NT2/D1 (cell line): ENCODE measurements around the gene VPS41.

ENCODE experiments used
- DNase-seq: peaks from one replicate; pipeline ENCODE4 v3.0.0-alpha.2; 2011; ENCODE audit warnings: low read depth, low spot score
- H3K27me3 ChIP-seq: 2 replicates; pipeline ENCODE4 v1.6.0; 2011; ENCODE audit warnings: mild to moderate bottlenecking; ENCODE audit not compliant: insufficient read length, insufficient read depth
- H3K36me3 ChIP-seq: 2 replicates; pipeline ENCODE4 v1.6.1; 2011; ENCODE audit warnings: mild to moderate bottlenecking, low read length, mixed read lengths; ENCODE audit not compliant: insufficient read depth, insufficient read length
- H3K4me1 ChIP-seq: 2 replicates; pipeline ENCODE4 v1.5.1; 2011; ENCODE audit not compliant: insufficient read depth, insufficient read length
- H3K4me3 ChIP-seq: 2 replicates; pipeline ENCODE4 v1.5.1; 2011; ENCODE audit warnings: low read depth; ENCODE audit not compliant: insufficient read length
- H3K9ac ChIP-seq: 2 replicates; pipeline ENCODE4 v1.6.0; 2011; ENCODE audit warnings: low read depth; ENCODE audit not compliant: insufficient read length
- H3K9me3 ChIP-seq: 2 replicates; pipeline ENCODE4 v1.5.1; 2011; ENCODE audit warnings: mild to moderate bottlenecking, low read length; ENCODE audit not compliant: insufficient read depth
- SUZ12 ChIP-seq: IDR thresholded peaks from 2 replicates; pipeline ENCODE4 v1.6.1; 2011; ENCODE audit not compliant: insufficient read length, insufficient read depth; ENCODE audit errors: extremely low read depth
- YY1 ChIP-seq: IDR thresholded peaks from 2 replicates; pipeline ENCODE4 v1.6.1; 2011; ENCODE audit not compliant: insufficient read length, insufficient read depth
- ZNF274 ChIP-seq: IDR thresholded peaks from 2 replicates; pipeline ENCODE4 v1.6.1; 2011; ENCODE audit warnings: mild to moderate bottlenecking, low read depth, low read length

The VPS41 gene

GRCh38 chr7:38932509-38933168 lies 23.6 kb upstream of the VPS41 start:
- no peak overlapping the region for H3K9ac ChIP-seq
- TF ChIP-seq ZNF274 = no peak
- no peak for TF ChIP-seq YY1
- no peak for TF ChIP-seq SUZ12
- H3K9me3 ChIP-seq = no peaks in the 10 kb centered on the region
- no peaks in the 10 kb centered on the region for H3K4me1 ChIP-seq
- H3K4me3 ChIP-seq = no peak overlapping the region
- H3K36me3 ChIP-seq = no peaks in the 10 kb centered on the region
- H3K27me3 ChIP-seq = no peaks in the 10 kb centered on the region
- peak; percentile 64 for DNase-seq

- TF ChIP-seq SUZ12 (no peak), ZNF274 (no peak), YY1 (no peak)
- H3K9ac ChIP-seq = no peak overlapping the region
- no peaks in the 10 kb centered on the region for H3K9me3 ChIP-seq
- no peaks in the 10 kb centered on the region for H3K27me3 ChIP-seq
- no peaks in the 10 kb centered on the region for H3K36me3 ChIP-seq
- no peak for DNase-seq
- no peaks in the 10 kb centered on the region for H3K4me1 ChIP-seq
- H3K4me3 ChIP-seq = no peak overlapping the region
Measured at GRCh38 chr7:38929460-38930171, 20.6 kb upstream of the VPS41 start.

GRCh38 chr7:38928506-38928905 lies 19.5 kb upstream of the VPS41 start:
- no peak overlapping the region for H3K4me3 ChIP-seq
- H3K36me3 ChIP-seq = no peaks in the 10 kb centered on the region
- TF ChIP-seq YY1 (no peak), ZNF274 (no peak), SUZ12 (no peak)
- H3K9ac ChIP-seq = no peak overlapping the region
- no peaks in the 10 kb centered on the region for H3K9me3 ChIP-seq
- no peak for DNase-seq
- no peaks in the 10 kb centered on the region for H3K4me1 ChIP-seq
- H3K27me3 ChIP-seq = no peaks in the 10 kb centered on the region

DNA sequence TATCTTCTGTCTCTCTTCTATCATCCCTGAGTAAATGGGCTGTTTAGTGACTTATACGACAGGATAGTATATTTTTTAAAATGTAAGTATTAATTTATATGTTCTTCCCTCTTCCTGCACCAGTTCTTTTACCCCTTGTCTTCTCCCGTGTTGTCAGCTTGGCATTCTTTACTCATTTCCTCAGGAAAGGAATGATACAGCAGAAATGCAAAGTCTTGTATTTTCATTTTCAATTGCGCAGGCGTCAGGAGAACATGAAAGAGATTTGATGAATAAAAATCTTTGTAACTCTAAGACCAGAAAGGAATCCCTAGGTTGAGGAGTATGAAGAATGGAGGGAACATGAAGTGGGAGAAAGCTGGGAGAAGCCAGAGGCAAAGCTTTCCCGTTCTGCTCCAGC lies 18.8 kb upstream of the VPS41 start:
- Histone ChIP-seq H3K27me3 (no peaks in the 10 kb centered on the region), H3K9me3 (no peaks in the 10 kb centered on the region), H3K36me3 (no peaks in the 10 kb centered on the region), H3K4me3 (no peak overlapping the region), H3K4me1 (no peaks in the 10 kb centered on the region), H3K9ac (no peak overlapping the region)
- DNase-seq = no peak
- TF ChIP-seq ZNF274 = no peak
- no peak for TF ChIP-seq YY1
- TF ChIP-seq SUZ12 = no peak

GRCh38 chr7:38920731-38921130 lies 11.7 kb upstream of the VPS41 start:
- Histone ChIP-seq H3K27me3 (no peaks in the 10 kb centered on the region), H3K4me1 (no peaks in the 10 kb centered on the region), H3K36me3 (no peaks in the 10 kb centered on the region), H3K4me3 (no peak overlapping the region), H3K9me3 (no peaks in the 10 kb centered on the region), H3K9ac (no peak overlapping the region)
- no peak for DNase-seq
- no peak for TF ChIP-seq ZNF274
- no peak for TF ChIP-seq SUZ12
- TF ChIP-seq YY1 = no peak

- H3K9me3 ChIP-seq = no peaks in the 10 kb centered on the region
- no peak for TF ChIP-seq SUZ12
- no peak for TF ChIP-seq YY1
- TF ChIP-seq ZNF274 = no peak
Measured at GRCh38 chr7:38916396-38916795, 7.4 kb upstream of the VPS41 start.

GRCh38 chr7:38909870-38910269 lies 879 bp upstream of the VPS41 start:
- Histone ChIP-seq H3K9ac (no peak overlapping the region), H3K9me3 (no peaks in the 10 kb centered on the region), H3K36me3 (peaks cover 3% of the 10 kb centered on the region), H3K4me1 (no peaks in the 10 kb centered on the region), H3K27me3 (no peaks in the 10 kb centered on the region), H3K4me3 (no peak overlapping the region)
- no peak for DNase-seq
- TF ChIP-seq SUZ12 (no peak), YY1 (no peak), ZNF274 (no peak)

More at GRCh38 chr7:38916396-38916795, 7.4 kb upstream of the VPS41 start:
- Histone ChIP-seq H3K4me3 (no peak overlapping the region), H3K9ac (no peak overlapping the region), H3K27me3 (no peaks in the 10 kb centered on the region), H3K4me1 (no peaks in the 10 kb centered on the region), H3K36me3 (no peaks in the 10 kb centered on the region)
- DNase-seq = no peak
